Hypothalamus (tissue), 51 donors: Measurements from ENCODE around the gene TBC1D7.

Experiments
- DNase-seq, 51 donors: peaks; one replicate each; lab custom pipeline; 2025; lab: John Stamatoyannopoulos, UW

The TBC1D7 gene

GRCh38 chr6:13296536-13296997, 31.8 kb downstream of the TBC1D7 start:
- DNase-seq = no peak

GRCh38 chr6:13295576-13295975, 32.8 kb downstream of the TBC1D7 start:
- DNase-seq = no peak

GRCh38 chr6:13294499-13295069, 33.8 kb downstream of the TBC1D7 start:
- peak in 2 of 51 donors; percentile 16 to 54 for DNase-seq

GRCh38 chr6:13292774-13293173, 35.6 kb downstream of the TBC1D7 start:
- DNase-seq = no peak

DNA sequence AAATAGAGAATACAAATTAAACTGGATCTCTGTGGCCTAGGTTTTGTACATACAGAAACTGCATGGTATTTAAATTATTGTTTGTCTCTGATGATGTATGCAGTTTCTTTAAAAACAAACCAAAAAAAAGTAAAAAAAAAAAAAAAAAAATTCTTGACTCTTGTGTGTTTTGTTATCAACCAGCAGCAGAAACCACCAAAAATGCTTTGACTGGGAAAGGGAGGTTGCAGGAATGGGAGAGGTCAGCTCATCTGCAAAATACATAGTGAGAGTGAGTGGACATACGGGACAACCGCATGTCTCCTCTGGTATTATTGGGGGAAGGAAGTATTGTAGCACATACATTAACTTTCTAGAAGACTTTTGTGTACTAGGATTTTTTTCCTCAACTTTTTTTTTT, 38.0 kb downstream of the TBC1D7 start:
- no peak for DNase-seq

GRCh38 chr6:13289789-13290318, 38.5 kb downstream of the TBC1D7 start:
- no peak for DNase-seq

DNA sequence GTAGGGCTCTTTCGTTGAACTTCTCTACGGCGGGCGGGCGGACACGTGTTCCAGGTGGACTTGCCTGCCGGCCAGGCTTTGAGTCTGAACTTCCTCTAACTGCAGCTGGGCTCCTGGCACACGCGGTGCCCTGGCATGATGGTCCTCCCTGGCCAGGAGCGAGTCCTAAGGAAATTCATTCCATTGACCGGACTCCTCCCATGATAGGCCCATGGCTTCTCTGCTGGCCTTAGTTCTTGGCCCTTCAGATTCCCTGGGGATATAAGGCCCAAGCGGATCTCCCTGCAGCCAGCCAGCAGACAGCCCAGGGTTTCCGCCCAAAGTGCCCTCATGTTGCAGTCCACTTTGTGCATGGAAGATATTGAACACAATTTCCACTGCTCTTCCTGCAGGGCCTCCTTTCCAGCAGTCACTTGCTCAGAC, 39.4 kb downstream of the TBC1D7 start:
- DNase-seq = no peak

GRCh38 chr6:13288481-13288880, 39.9 kb downstream of the TBC1D7 start:
- no peak for DNase-seq

DNA sequence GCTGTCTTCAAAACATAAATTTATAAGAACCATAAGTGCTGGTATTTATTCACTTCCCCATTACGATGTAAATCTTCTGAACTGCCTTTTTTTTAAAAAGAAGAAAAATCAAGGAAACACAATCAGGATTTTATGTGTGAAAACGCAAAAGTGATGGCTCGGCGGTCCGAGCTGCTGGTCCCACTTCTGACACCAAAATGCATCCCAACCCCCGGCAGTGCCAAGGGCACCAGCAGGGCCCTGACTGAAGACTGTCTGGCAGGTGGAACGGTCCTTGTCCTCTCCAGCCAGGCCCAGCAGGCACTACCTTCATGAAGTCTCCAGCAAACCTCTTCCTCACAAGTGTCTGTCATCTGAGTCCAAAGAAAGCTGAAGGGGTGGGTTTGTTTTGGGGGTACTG, 41.2 kb downstream of the TBC1D7 start:
- DNase-seq = no peak

DNA sequence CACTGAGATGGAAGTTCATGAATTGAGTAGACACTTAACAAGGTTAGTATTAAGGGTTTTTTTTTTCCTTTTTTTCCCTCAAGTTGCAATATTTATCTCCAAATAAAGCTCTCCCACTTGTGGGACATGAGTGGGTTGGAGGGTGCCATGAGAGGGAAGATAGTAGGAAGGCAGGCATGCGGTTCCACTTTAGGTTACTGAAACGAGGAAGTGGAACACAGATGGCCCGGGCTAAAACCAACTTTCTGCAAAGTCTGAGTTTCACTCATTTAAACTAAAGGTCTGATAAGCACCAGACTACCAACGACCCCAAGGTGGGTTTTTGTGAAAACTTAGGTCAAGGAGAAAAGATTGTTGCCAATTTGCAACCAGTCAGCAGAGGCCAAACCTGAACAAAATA, 42.2 kb downstream of the TBC1D7 start:
- DNase-seq = peak in 3 of 51 donors; percentile 10 to 23 (median 18)

GRCh38 chr6:13285705-13286104, 42.6 kb downstream of the TBC1D7 start:
- no peak for DNase-seq

DNA sequence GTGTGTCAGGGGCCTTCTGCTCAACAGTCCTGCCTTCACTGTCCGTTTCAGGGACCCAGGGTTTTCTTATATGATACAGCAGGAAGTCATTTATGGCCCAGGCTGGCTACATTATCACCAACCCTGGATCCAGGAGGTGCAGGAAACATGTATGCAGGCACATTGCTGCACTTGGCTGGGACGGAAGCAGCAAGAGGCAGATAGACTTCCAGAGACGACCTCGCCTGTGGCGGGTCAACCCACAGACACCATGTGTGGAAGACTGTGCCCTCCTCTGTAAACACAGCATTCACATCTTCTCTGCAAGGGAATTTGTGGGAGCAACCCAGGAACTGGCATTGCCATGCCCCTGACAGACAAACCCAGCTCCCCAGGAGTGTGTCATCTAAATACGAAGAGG, 43.7 kb downstream of the TBC1D7 start:
- DNase-seq = no peak

DNA sequence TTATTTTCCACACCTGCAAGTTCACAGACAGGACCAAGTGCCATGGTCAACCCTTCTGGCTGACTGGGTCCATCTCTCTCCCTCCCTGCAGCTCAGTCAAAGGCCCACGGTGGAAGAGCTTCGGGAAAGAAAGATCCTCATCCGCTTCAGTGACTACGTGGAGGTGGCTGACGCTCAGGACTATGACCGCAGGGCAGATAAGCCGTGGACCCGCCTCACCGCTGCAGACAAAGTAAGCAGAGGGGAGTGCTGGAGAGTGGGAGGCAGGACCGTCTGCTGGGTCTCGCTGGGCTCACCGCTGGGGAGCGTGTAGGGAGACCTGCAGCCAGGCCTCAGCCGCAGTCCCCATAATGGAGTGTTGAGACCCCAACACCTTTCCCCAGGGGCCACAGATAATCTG, 45.0 kb downstream of the TBC1D7 start:
- no peak for DNase-seq

DNA sequence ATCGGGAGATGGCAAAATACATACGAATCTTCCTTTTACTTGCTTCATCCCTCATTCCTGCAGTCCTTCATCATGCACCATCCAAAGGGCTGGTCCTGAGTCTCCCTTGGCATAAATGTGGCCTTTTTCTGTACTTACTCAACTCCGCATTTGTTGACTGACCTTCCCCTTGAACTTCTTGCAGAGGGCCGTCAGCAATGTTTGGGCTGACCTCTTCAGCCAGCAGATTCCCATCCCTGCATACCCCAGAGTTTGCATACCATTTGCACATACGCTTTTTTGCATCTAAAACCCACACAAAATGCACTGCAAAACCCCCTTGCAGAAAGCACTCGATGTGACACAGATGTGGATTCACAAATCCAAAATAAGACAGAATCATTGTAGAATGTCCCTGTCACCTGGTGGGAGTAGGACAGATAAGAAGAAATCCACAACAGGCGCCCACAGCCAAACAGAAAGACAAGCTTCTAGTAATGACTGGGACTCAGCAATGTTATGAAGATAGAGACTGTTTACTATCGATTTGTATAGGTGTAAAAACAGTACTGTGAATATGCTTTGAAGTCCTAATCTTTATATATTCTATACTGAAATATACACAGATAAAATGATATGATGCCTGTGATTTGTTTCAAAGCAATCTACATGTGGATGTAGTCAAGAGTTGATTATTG, 45.8 kb downstream of the TBC1D7 start:
- DNase-seq = no peak

DNA sequence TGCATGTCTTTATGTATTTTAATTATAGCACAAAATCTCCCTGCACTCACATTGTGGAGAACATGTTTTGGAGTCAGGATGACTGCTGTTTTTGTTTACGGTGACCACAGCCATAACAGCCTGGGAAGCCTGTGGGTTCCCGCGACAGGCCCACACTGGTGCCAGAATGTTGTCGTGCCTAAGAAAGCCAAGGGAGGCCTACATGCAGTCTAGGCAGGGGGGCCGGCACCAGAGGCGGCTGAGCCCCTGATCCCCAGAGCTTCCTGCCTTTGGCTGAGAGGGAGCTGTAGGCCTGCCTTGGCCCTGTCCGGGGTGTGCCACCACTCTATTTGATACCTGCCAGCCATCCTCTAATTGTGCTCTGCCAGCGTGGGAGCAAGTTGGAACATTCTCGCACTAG, 46.7 kb downstream of the TBC1D7 start:
- peak in 1 of 51 donors; percentile 29 for DNase-seq

DNA sequence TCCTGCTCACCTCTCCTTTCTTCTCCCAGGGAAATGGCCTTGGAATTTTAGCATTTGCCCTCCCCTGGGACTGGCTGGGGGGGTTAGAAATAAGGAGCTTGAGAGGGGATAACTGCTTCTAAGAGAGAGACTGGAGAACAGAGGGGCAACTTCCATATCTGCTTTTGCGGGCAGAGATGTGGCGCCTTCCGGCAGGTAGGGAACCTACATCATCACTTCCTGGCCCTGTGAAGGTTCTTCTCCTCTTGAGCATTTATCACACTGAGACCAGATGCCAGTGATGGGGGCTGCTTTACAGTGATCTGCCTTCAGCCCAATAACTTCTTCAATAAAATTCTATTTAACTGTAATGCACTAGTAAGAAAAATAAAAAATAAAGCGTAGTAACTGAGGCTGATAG, 48.1 kb downstream of the TBC1D7 start:
- no peak for DNase-seq

- DNase-seq = no peak
Measured at GRCh38 chr6:13278991-13279390, 49.3 kb downstream of the TBC1D7 start.

- DNase-seq = no peak
Measured at GRCh38 chr6:13278164-13278563, 50.2 kb downstream of the TBC1D7 start.

GRCh38 chr6:13277231-13277630, 51.1 kb downstream of the TBC1D7 start:
- DNase-seq = no peak

DNA sequence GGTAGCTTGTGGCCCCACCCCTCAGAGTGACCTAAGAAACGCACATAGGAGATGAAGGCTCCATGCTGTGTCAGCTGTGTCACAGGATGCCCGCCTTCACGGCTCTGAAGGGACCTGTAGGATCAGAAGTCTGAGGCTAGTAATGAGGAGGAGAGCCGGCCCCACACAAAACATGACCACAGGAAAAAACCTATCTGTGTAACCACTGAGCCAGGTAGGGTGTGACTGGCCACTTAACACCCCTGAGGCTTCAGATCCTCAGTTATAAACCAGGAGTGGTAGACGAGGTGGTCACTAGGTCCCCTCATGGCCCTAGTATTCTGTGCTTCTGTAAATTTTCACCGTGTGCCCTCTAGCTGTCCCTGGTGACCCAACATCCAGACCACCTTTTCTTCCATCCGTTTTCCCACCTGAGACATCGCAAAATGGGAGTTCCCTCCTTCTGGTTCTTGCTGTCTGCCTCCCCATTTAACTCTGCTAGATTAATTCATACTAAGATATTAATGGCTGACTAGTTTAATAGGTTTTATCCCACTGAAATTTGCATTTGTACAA, 52.8 kb downstream of the TBC1D7 start:
- no peak for DNase-seq

DNA sequence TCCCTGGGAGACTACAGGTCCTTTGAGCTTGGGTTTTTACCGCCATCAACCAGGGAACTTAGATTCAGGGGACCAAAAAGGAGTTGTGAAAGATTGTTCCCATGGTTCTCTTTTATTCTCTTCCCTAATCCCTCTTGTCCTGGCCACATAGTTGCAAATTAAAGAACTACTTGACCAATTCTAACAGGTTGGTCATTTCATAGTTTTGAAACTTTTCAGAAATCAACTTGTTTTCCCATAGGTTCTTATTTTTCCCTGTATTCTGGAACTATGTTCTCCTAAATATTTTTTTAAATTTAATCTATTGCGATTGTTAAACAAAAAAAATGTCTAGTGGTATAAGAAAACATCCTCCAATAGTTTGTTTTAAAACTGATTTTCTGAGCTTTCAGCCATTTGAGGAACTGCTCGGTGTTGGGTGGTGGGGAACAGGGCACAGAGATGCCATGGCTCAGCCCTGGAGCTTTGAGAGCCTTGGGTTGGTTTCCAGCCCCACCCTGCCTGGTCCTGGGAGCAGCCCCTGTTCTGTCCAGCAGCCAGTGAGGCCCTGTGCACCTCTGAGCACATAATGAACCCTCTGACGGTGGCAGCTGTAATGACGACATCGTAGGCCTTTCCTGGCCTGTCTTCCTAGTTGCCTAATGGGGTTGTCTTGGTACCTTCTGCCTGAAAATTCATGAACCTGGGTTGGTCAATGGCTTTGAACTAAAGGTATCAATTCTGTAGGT, 53.5 kb downstream of the TBC1D7 start:
- DNase-seq = no peak
